ENCODE results near the gene C4orf50.

The C4orf50 gene

DNA sequence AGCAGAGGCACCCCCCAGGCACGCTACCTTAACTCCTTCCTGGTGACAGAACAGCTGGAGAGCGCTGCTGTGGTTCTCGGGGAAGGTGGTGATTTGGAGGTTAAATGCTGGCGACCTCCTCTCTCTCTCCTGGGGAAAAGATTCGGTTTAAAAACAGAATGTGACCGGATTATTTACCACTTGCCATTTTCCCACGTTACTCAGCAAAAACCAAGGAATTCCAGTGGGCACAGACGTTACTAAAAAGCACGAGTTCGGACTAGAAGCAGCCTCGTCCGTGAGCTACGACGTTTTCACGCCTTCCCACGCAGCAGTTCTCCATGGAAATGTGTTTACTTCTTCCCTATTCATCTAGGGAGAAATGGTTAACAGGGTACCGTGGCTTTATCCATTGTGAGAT, 32.3 kb upstream of the C4orf50 start:
- DNase-seq (ENCODE audit: low read depth), result peak; percentile 4
- TF ChIP-seq, protein P1, sequence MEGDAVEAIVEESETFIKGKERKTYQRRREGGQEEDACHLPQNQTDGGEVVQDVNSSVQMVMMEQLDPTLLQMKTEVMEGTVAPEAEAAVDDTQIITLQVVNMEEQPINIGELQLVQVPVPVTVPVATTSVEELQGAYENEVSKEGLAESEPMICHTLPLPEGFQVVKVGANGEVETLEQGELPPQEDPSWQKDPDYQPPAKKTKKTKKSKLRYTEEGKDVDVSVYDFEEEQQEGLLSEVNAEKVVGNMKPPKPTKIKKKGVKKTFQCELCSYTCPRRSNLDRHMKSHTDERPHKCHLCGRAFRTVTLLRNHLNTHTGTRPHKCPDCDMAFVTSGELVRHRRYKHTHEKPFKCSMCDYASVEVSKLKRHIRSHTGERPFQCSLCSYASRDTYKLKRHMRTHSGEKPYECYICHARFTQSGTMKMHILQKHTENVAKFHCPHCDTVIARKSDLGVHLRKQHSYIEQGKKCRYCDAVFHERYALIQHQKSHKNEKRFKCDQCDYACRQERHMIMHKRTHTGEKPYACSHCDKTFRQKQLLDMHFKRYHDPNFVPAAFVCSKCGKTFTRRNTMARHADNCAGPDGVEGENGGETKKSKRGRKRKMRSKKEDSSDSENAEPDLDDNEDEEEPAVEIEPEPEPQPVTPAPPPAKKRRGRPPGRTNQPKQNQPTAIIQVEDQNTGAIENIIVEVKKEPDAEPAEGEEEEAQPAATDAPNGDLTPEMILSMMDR (conservative IDR thresholded peaks at IDR 0.05; ENCODE audit: low read depth, low read length), result no peak
- no peak overlapping the region for H3K4me3 ChIP-seq (ENCODE audit: low read length)

DNA sequence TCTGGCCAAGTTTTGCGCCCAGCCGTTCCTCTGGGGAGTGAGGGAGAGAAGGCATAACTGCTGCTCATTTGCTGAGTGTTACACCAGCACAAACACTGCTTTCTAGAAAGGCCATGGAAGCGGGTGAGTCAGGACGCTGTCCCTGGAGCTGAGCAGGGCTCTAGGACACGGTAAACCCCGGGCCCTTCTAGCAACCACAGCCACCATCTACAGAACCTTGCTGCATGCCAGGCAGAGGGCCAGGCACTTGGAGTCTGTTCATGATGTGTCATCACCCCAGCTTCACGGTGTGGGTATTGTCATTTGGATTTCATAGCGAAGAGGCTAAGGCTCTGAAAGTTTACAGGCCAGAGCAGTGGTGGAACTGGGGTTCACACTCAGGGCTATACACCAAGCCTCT, 31.8 kb upstream of the C4orf50 start:
- TF ChIP-seq, protein P1 (conservative IDR thresholded peaks at IDR 0.05; ENCODE audit: low read depth, low read length), result no peak
- no peak overlapping the region for H3K4me3 ChIP-seq (ENCODE audit: low read length)
- DNase-seq (ENCODE audit: low read depth), result no peak

GRCh38 chr4:6049278-6049677, 31.0 kb upstream of the C4orf50 start:
- TF ChIP-seq, protein P1 (conservative IDR thresholded peaks at IDR 0.05; ENCODE audit: low read depth, low read length), result no peak
- no peak for DNase-seq (ENCODE audit: low read depth)
- H3K4me3 ChIP-seq (ENCODE audit: low read length), result no peak overlapping the region

DNA sequence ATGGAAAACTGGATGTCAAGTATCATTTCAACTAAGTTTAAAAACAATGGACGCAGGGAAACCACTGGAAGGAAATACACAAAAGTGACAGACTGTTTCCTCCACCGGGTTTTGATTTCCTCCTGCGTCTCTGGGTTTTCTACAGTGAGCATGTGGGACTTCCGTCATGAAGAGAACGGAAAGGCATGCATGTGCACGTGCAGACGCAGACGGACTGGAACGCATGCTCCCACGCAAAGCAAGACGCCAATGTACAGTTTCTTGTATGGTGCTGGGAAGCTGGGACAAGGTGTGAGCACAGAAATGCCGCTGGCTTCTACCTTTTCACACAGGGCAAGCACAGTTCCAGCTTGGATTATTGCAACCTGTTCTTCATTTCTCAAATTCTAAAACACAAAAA, 30.3 kb upstream of the C4orf50 start:
- H3K4me3 ChIP-seq (ENCODE audit: low read length), result no peak overlapping the region
- DNase-seq (ENCODE audit: low read depth), result no peak
- TF ChIP-seq, protein P1 (conservative IDR thresholded peaks at IDR 0.05; ENCODE audit: low read depth, low read length), result no peak

GRCh38 chr4:6047130-6047673, 29.0 kb upstream of the C4orf50 start:
- TF ChIP-seq, protein P1 (conservative IDR thresholded peaks at IDR 0.05; ENCODE audit: low read depth, low read length), result no peak
- no peak for DNase-seq (ENCODE audit: low read depth)

DNA sequence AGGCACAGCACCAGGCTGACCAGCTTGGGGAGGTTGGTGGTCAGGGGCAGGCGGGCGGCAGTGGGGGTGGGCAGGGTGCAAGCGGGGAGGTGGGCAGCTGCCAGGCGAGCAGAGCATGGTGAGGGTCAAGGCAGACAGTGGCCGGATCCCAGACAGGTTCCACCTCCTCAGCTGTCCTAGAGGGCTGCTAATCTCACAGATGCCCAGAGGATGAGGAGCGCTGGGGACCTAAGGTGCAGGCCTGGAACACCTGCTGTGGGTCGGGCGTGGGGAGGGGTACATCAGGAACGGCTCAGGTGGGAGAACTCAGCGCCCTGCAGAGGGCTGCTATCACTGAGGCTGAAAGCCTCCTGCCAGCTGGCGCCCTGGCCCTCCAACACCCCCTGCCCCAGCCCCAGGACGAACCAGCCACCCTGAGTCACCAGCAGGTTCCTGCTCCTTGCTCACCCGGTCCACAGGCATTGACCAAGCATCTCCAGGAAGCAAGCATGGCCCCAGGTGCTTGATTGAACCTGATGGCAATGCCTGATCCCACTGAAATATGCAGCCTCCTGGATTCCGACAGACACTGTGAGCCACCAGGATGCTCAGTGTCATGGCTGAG, 28.4 kb upstream of the C4orf50 start:
- H3K4me3 ChIP-seq (ENCODE audit: low read length), result no peak overlapping the region
- TF ChIP-seq, protein P1 (conservative IDR thresholded peaks at IDR 0.05; ENCODE audit: low read depth, low read length), result no peak
- no peak for DNase-seq (ENCODE audit: low read depth)

More at GRCh38 chr4:6047130-6047673, 29.0 kb upstream of the C4orf50 start:
- no peak overlapping the region for H3K4me3 ChIP-seq (ENCODE audit: low read length)

DNA sequence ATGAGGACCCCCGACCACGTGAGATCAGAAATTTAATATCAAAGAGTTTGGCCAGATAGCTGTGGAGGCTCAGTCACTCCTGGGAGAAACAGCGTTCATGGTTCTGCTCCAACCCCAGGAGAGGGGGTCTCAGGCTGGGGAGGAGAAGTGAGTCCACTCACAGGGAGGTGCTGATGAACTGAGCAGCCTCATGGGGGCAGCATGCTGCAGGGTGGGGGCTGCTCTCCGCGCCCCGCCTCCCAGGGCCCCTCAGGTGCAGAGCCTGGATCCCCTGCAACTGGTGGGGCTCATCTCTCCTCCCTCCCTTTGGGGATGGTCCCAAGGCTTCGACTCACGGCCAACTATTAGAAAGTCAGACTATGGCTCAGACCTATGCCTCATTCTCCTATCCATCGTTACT, 26.6 kb upstream of the C4orf50 start:
- TF ChIP-seq, protein P1 (conservative IDR thresholded peaks at IDR 0.05; ENCODE audit: low read depth, low read length), result no peak
- no peak overlapping the region for H3K4me3 ChIP-seq (ENCODE audit: low read length)
- no peak for DNase-seq (ENCODE audit: low read depth)
